Activated T-helper 17 cell treated with anti-CD3 and anti-CD28 coated beads, Interleukin-2, amount 50 U/mL, for 72 hours (primary cell): ENCODE data around the gene KCNAB2. TPM values are rescaled to one million over a fixed set of nuclear protein-coding genes. Genes with fewer than 3 reads are reported as not detected.
"Not testable (repeated sequence)": the region's sequence is repeated elsewhere in the genome, so short reads cannot be mapped to it uniquely, and the experiment has no call there.

ENCODE experiments used
- ATAC-seq: fragments of 150-1000 bp; cut with Tn5 transposase; replicated peaks from 2 replicates; pipeline ENCODE4 v1.10.0; 2021; ENCODE audit warnings: mild to moderate bottlenecking, moderate library complexity
- H3K27ac Mint-ChIP-seq: one replicate; pipeline ENCODE4 v1.8.0; 2022; ENCODE audit warnings: mixed read lengths
- H3K27me3 Mint-ChIP-seq: one replicate; pipeline ENCODE4 v1.8.0; 2022; ENCODE audit warnings: mixed read lengths
- H3K36me3 Mint-ChIP-seq: one replicate; pipeline ENCODE4 v1.8.0; 2022; ENCODE audit warnings: low read depth, mild to moderate bottlenecking, mixed read lengths
- H3K4me1 Mint-ChIP-seq: one replicate; pipeline ENCODE4 v1.8.0; 2022; ENCODE audit warnings: mixed read lengths
- H3K4me3 Mint-ChIP-seq: one replicate; pipeline ENCODE4 v1.8.0; 2022; ENCODE audit warnings: mild to moderate bottlenecking, mixed read lengths
- H3K9me3 Mint-ChIP-seq: one replicate; pipeline ENCODE4 v1.8.0; 2022; ENCODE audit warnings: mixed read lengths
- total RNA-seq, 2 donors: library from RNA; stranded (reverse); gene quantifications; one replicate each; pipeline ENCODE4 v1.2.3, GENCODE V29; 2022

Gene KCNAB2
- total RNA-seq, 2 donors from 2014 or later: 407 to 432 TPM

DNA sequence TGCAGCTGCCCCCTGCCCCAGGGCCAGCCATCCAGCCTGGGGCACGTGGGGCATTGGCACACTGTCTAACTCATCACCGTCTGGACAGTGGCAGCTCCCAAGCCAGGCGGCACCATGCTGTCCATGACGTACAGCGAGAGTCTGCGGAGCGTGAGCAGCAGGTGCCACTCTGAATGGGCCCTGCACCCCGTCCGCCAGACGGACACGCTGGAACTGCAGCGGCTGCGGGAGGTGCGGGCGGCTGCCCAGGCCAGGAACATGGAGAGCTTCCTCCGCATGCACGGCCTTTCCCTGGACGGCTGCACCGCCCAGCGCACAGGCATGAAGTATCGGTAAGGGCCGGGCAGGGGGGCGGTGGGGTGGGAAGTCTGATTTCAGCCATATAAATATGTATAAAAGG is 5.7 kb downstream of the KCNAB2 start:
- Mint-ChIP-seq H3K4me3 (no peak overlapping the region), H3K9me3 (no peaks in the 10 kb centered on the region), H3K4me1 (peaks cover 18% of the 10 kb centered on the region), H3K27ac (no peak overlapping the region), H3K36me3 (peaks cover 91% of the 10 kb centered on the region), H3K27me3 (no peaks in the 10 kb centered on the region)
- ATAC-seq: no peak

- no peak overlapping the region for H3K4me3 Mint-ChIP-seq
- H3K4me1 Mint-ChIP-seq: peaks cover 21% of the 10 kb centered on the region
- no peak for ATAC-seq
- H3K36me3 Mint-ChIP-seq: peaks cover 88% of the 10 kb centered on the region
- H3K9me3 Mint-ChIP-seq: no peaks in the 10 kb centered on the region
- H3K27me3 Mint-ChIP-seq: no peaks in the 10 kb centered on the region
- H3K27ac Mint-ChIP-seq: no peak overlapping the region
Measured at GRCh38 chr1:6052543-6053205, 7.0 kb downstream of the KCNAB2 start.

GRCh38 chr1:6053206-6053546 is 7.5 kb downstream of the KCNAB2 start:
- H3K27me3 Mint-ChIP-seq: no peaks in the 10 kb centered on the region
- peaks cover 86% of the 10 kb centered on the region for H3K36me3 Mint-ChIP-seq
- peaks cover 21% of the 10 kb centered on the region for H3K4me1 Mint-ChIP-seq
- H3K27ac Mint-ChIP-seq: no peak overlapping the region
- no peak overlapping the region for H3K4me3 Mint-ChIP-seq
- H3K9me3 Mint-ChIP-seq: no peaks in the 10 kb centered on the region
- no peak for ATAC-seq

GRCh38 chr1:6054596-6054995 is 8.9 kb downstream of the KCNAB2 start:
- Mint-ChIP-seq H3K9me3 (no peaks in the 10 kb centered on the region), H3K4me1 (peaks cover 17% of the 10 kb centered on the region), H3K27ac (no peak overlapping the region), H3K27me3 (no peaks in the 10 kb centered on the region), H3K36me3 (peaks cover 81% of the 10 kb centered on the region), H3K4me3 (no peak overlapping the region)
- no peak for ATAC-seq

GRCh38 chr1:6056572-6056948 is 10.9 kb downstream of the KCNAB2 start:
- no peak overlapping the region for H3K4me3 Mint-ChIP-seq
- ATAC-seq: no peak
- H3K4me1 Mint-ChIP-seq: peaks cover 12% of the 10 kb centered on the region
- H3K9me3 Mint-ChIP-seq: no peaks in the 10 kb centered on the region
- H3K27ac Mint-ChIP-seq: peak overlapping the region; percentile 5
- H3K27me3 Mint-ChIP-seq: no peaks in the 10 kb centered on the region
- H3K36me3 Mint-ChIP-seq: peaks cover 75% of the 10 kb centered on the region

GRCh38 chr1:6057170-6057845 is 11.6 kb downstream of the KCNAB2 start:
- Mint-ChIP-seq H3K27ac (peak overlapping the region; percentile 5), H3K4me1 (peaks cover 13% of the 10 kb centered on the region), H3K4me3 (no peak overlapping the region), H3K36me3 (peaks cover 75% of the 10 kb centered on the region), H3K27me3 (no peaks in the 10 kb centered on the region), H3K9me3 (no peaks in the 10 kb centered on the region)
- no peak for ATAC-seq

DNA sequence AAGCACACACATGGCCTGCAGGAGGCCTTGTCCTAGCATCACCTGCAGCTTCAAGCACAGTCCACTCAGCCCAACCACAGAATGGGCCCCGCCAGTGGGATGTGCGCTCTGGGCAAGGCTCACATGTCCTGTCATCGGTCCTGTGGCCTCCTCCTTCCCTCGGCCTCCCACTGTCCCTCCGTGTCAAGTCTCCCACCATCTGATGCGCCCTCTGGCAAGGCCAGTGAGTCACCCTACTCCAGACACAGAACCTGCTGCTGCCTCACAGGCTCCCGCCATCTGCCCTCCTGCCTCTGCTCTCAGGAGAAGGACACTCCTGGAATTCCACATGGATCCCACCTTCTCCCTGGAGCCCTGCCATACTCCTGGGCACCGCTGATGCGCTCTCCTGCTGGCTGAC is 14.2 kb downstream of the KCNAB2 start:
- H3K4me1 Mint-ChIP-seq: peaks cover 18% of the 10 kb centered on the region
- ATAC-seq: no peak
- H3K9me3 Mint-ChIP-seq: no peaks in the 10 kb centered on the region
- no peak overlapping the region for H3K27ac Mint-ChIP-seq
- H3K27me3 Mint-ChIP-seq: no peaks in the 10 kb centered on the region
- peaks cover 74% of the 10 kb centered on the region for H3K36me3 Mint-ChIP-seq
- H3K4me3 Mint-ChIP-seq: no peak overlapping the region

DNA sequence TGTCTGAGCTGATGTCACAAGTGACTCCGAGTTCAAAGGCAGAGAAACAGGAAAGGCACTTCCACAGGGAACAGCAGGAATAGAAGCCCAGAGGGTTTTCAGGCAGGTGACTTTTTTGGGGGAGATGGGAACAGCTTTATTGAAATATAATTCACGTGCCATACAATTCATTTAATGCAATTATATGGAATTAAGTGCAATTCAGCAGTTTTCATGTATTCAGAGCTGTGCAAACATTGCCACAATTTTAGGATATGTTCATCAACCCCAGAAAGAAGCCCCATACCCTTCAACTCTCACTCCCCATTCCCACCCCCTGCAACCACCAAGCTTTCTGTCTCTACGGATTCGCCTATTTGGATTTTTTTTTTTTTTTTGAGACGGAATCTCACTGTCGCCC is 17.0 kb downstream of the KCNAB2 start:
- Mint-ChIP-seq H3K4me1 (peaks cover 11% of the 10 kb centered on the region), H3K27me3 (no peaks in the 10 kb centered on the region), H3K27ac (peak overlapping the region; percentile 64), H3K4me3 (no peak overlapping the region), H3K9me3 (no peaks in the 10 kb centered on the region), H3K36me3 (peaks cover 79% of the 10 kb centered on the region)
- no peak for ATAC-seq

- not testable (repeated sequence) for H3K27me3 Mint-ChIP-seq, ATAC-seq, H3K4me3 Mint-ChIP-seq, H3K9me3 Mint-ChIP-seq
- Mint-ChIP-seq H3K4me1 (peaks cover 11% of the 10 kb centered on the region), H3K27ac (peak overlapping the region; percentile 23), H3K36me3 (peaks cover 77% of the 10 kb centered on the region)
Measured at GRCh38 chr1:6063532-6064053, 17.9 kb downstream of the KCNAB2 start.

DNA sequence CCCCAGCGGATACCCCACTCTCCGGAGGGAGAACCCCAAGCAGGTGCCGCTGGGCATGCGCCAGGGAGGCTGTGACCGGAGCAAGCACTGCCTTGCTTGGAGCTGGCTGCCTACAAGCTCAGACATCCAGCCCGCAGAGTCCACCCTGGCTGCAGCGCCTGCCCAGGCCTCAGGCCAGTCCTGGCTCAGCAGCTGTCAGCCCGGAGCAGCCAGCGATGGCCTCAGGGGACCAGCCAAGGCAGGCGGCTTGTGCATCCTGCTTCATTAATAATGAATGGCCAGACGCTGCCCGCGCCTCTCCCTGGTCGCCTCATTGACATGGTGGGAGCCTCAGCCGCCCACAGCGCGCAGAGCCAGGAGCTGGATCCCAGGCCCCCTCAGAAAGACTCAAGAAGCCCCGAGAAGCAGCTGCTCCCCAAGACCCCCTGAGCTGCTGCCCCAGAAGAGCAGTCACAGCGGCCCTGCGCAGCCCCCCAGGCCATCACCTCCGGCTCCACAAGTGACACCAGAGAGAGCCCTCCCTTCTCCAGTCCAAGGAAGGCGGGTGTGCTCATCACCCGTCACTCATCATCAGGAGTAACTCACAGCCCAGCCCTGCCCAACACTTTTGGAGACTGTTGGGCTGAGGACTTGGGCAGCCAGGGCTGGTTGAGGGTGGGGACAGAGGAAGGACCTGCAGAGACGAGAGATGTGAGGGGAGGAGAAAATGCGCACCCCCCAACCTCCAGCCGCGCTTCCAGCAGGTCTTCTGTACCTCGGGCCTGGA is 19.6 kb downstream of the KCNAB2 start:
- Mint-ChIP-seq H3K27me3 (no peaks in the 10 kb centered on the region), H3K36me3 (peaks cover 77% of the 10 kb centered on the region), H3K27ac (no peak overlapping the region), H3K9me3 (no peaks in the 10 kb centered on the region), H3K4me3 (no peak overlapping the region), H3K4me1 (peaks cover 11% of the 10 kb centered on the region)
- ATAC-seq: no peak

DNA sequence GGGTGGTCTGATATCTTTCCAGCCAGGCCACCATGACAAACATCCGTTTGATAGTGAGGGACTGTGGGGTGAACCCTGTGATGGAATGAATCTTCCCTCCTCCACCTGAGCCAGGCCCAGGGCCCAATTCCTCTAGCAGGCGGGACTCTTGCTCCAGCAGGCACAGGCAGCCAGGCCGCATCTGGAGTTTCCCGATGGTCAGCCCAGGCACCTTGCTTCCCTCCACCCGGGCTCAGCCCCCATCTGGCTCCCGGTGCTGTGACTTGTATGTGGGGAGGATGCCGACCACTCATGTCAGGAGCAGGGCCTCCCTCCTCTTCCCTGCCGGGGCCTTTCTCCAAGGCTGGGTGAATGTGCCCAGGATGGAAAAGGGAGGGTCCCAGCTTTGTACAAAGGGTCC is 21.0 kb downstream of the KCNAB2 start:
- ATAC-seq: no peak
- H3K36me3 Mint-ChIP-seq: peaks cover 83% of the 10 kb centered on the region

GRCh38 chr1:6068073-6068472 is 22.4 kb downstream of the KCNAB2 start:
- H3K4me3 Mint-ChIP-seq: no peak overlapping the region
- no peak overlapping the region for H3K27ac Mint-ChIP-seq
- H3K4me1 Mint-ChIP-seq: peaks cover 7% of the 10 kb centered on the region
- no peaks in the 10 kb centered on the region for H3K27me3 Mint-ChIP-seq
- no peak for ATAC-seq
- peaks cover 80% of the 10 kb centered on the region for H3K36me3 Mint-ChIP-seq
- no peaks in the 10 kb centered on the region for H3K9me3 Mint-ChIP-seq

More for the DNA sequence above, 21.0 kb downstream of the KCNAB2 start:
- Mint-ChIP-seq H3K27me3 (no peaks in the 10 kb centered on the region), H3K27ac (peak overlapping the region; percentile 25), H3K9me3 (no peaks in the 10 kb centered on the region), H3K4me1 (peaks cover 11% of the 10 kb centered on the region), H3K4me3 (no peak overlapping the region)

- Mint-ChIP-seq H3K27me3 (no peaks in the 10 kb centered on the region), H3K4me3 (no peak overlapping the region), H3K4me1 (peaks cover 3% of the 10 kb centered on the region), H3K27ac (no peak overlapping the region), H3K9me3 (no peaks in the 10 kb centered on the region), H3K36me3 (peaks cover 81% of the 10 kb centered on the region)
- ATAC-seq: no peak
Measured at GRCh38 chr1:6068932-6069331, 23.2 kb downstream of the KCNAB2 start.

DNA sequence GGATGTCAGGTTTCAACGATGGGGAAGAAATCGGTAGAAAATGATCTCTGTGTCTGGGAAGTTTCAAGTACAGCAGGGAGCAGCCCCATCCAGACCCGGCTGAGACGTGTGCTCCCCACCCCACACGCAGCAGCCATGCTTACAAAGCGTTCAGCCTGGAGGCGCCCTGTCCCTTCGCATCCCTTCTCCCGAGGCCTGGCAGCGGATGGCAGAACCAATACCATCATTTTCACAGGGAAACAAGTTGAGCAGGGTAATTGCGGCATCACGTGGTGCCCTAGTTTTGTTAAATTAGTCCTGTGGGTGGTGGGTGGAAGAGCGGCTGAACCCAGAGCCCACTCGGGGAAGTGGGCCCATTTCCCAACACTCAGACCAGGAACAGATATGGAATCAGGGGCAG is 23.9 kb downstream of the KCNAB2 start:
- Mint-ChIP-seq H3K27ac (no peak overlapping the region), H3K36me3 (peaks cover 81% of the 10 kb centered on the region)
- no peak for ATAC-seq

More for the DNA sequence above, 23.9 kb downstream of the KCNAB2 start:
- Mint-ChIP-seq H3K4me1 (no peaks in the 10 kb centered on the region), H3K4me3 (no peak overlapping the region), H3K9me3 (no peaks in the 10 kb centered on the region), H3K27me3 (no peaks in the 10 kb centered on the region)
